PC-9 (cell line): ENCODE measurements around the gene PLEKHH2. TPM values are rescaled to one million over a fixed set of nuclear protein-coding genes. Genes with fewer than 3 reads are reported as not detected.

Experiments
- BruUV-seq: library from RNA; stranded (reverse); fragments of 400-500 nt; replicated peaks from 2 replicates; lab custom pipeline; 2021; lab: Mats Ljungman, UMichigan
- CTCF ChIA-PET: fragments of 300-600 bp; sonication (Branson Sonifier 250); formaldehyde crosslinking; loops from one replicate; lab custom pipeline; 2022; ENCODE audit warnings: antibody characterized with exemption; lab: Charles Lee
- POLR2A ChIA-PET: fragments of 300-600 bp; sonication (Branson Sonifier 250); formaldehyde crosslinking; loops from one replicate; lab custom pipeline; 2022; ENCODE audit warnings: antibody characterized with exemption; ENCODE audit not compliant: unreplicated experiment; lab: Charles Lee
- DNase-seq, 2 experiments: peaks; one replicate each; pipeline versions ENCODE4 v3.0.0 to v3.0.0-alpha.2; 2015 to 2022; ENCODE audit warnings: mixed read lengths in 1 of 2
- H2AFZ ChIP-seq: fragments of 200-600 bp; sonication (generic); 2 replicates; pipeline ENCODE4 v1.8.1; 2017; ENCODE audit warnings: antibody characterized with exemption
- H3F3A ChIP-seq: fragments of 200-600 bp; sonication (generic); 2 replicates; pipeline ENCODE4 v1.8.1; 2017; ENCODE audit warnings: antibody characterized with exemption, mild to moderate bottlenecking, low read depth; ENCODE audit not compliant: insufficient read depth
- H3K27ac ChIP-seq: fragments of 200-600 bp; sonication (generic); 2 replicates; pipeline ENCODE4 v1.6.1; 2016; ENCODE audit warnings: mixed run types
- H3K27me3 ChIP-seq: fragments of 200-600 bp; sonication (generic); 2 replicates; pipeline ENCODE4 v1.6.1; 2016; ENCODE audit warnings: low read depth, mixed run types; ENCODE audit not compliant: insufficient read depth
- H3K36me3 ChIP-seq: fragments of 200-600 bp; sonication (generic); 2 replicates; pipeline ENCODE4 v1.6.1; 2016; ENCODE audit warnings: low read depth, mixed run types
- H3K4me1 ChIP-seq: fragments of 200-600 bp; sonication (generic); replicated peaks from 2 replicates; pipeline ENCODE4 v1.6.1; 2016; ENCODE audit warnings: mixed run types; ENCODE audit not compliant: insufficient read depth
- H3K4me2 ChIP-seq: fragments of 200-600 bp; sonication (generic); 2 replicates; pipeline ENCODE4 v1.6.1; 2017; ENCODE audit warnings: mixed run types
- H3K4me3 ChIP-seq: fragments of 200-600 bp; sonication (generic); 2 replicates; pipeline ENCODE4 v1.6.1; 2016; ENCODE audit warnings: mixed run types
- H3K79me2 ChIP-seq: fragments of 200-600 bp; sonication (generic); 2 replicates; pipeline ENCODE4 v1.6.1; 2017; ENCODE audit warnings: low read depth, mixed run types
- H3K9me2 ChIP-seq: fragments of 200-600 bp; sonication (generic); 2 replicates; pipeline ENCODE4 v1.8.1; 2017; ENCODE audit warnings: mild to moderate bottlenecking; ENCODE audit not compliant: insufficient read depth
- H3K9me3 ChIP-seq: fragments of 200-600 bp; sonication (generic); 2 replicates; pipeline ENCODE4 v1.8.1; 2016; ENCODE audit warnings: low read depth; ENCODE audit not compliant: insufficient read depth
- H4K20me1 ChIP-seq: fragments of 200-600 bp; sonication (generic); 2 replicates; pipeline ENCODE4 v1.8.1; 2017; ENCODE audit not compliant: insufficient read depth
- CTCF ChIP-seq: fragments of 200-600 bp; sonication (generic); conservative IDR thresholded peaks from 2 replicates; pipeline ENCODE4 v1.6.1; 2017; ENCODE audit warnings: mixed run types, antibody characterized with exemption, mild to moderate bottlenecking, moderate library complexity
- EZH2 ChIP-seq: fragments of 200-600 bp; sonication (generic); IDR thresholded peaks from 2 replicates; pipeline ENCODE4 v1.8.0; 2017; ENCODE audit warnings: antibody characterized with exemption, low read depth
- intact Hi-C: fragments of 100-400 bp; cut with micrococcal nuclease; formaldehyde crosslinking; loops from one replicate; pipeline ENCODE4 v1.10.0; 2022; ENCODE audit not compliant: unreplicated experiment
- total RNA-seq: library from RNA; stranded (reverse); gene quantifications from 2 replicates; pipeline ENCODE4 v1.2.3, GENCODE V29; 2021

Gene PLEKHH2
- total RNA-seq, 1 experiment from 2014 or later, result 1.6 TPM

GRCh38 chr2:43792653-43793052 is 155.6 kb downstream of the PLEKHH2 start:
- ChIA-PET CTCF (no interaction called here), POLR2A (no interaction called here)
- Histone ChIP-seq H2AFZ (no peak overlapping the region), H3K27me3 (no peaks in the 10 kb centered on the region), H3K9me2 (no peaks in the 10 kb centered on the region), H3F3A (no peaks in the 10 kb centered on the region), H4K20me1 (no peaks in the 10 kb centered on the region), H3K79me2 (no peaks in the 10 kb centered on the region), H3K9me3 (no peaks in the 10 kb centered on the region), H3K4me1 (no peaks in the 10 kb centered on the region), H3K27ac (no peak overlapping the region), H3K4me3 (no peak overlapping the region), H3K4me2 (no peak overlapping the region), H3K36me3 (0 out of 2 replicates have a peak, but pooled peaks cover 3% of the 10 kb centered on the region)
- TF ChIP-seq EZH2 (no peak), CTCF (no peak)
- intact Hi-C loops, result loop anchor here (10.0 kb wide), 1 partner anchor 178 kb away; no protein-coding TSS in a partner anchor
- no peak for DNase-seq
- BruUV-seq, result no TSS peak

- Histone ChIP-seq H3K79me2 (no peaks in the 10 kb centered on the region), H3K9me2 (no peaks in the 10 kb centered on the region), H2AFZ (no peak overlapping the region), H3K36me3 (0 out of 2 replicates have a peak, but pooled peaks cover 3% of the 10 kb centered on the region), H3F3A (no peaks in the 10 kb centered on the region), H3K27me3 (no peaks in the 10 kb centered on the region), H3K9me3 (no peaks in the 10 kb centered on the region), H3K4me1 (no peaks in the 10 kb centered on the region), H3K27ac (no peak overlapping the region), H4K20me1 (no peaks in the 10 kb centered on the region), H3K4me3 (no peak overlapping the region), H3K4me2 (no peak overlapping the region)
- intact Hi-C loops, result loop anchor here (10.0 kb wide), 1 partner anchor 180 kb away; no protein-coding TSS in a partner anchor
- no TSS peak for BruUV-seq
- ChIA-PET CTCF (interaction anchor here (0.6 kb wide), 1 partner anchor 94 kb away, joined by 5 read pairs; no protein-coding TSS in a partner anchor), POLR2A (no interaction called here)
- TF ChIP-seq CTCF (no peak), EZH2 (no peak)
- no peak for DNase-seq
These were observed 157.9 kb downstream of the PLEKHH2 start for GRCh38 chr2:43794956-43795355.

GRCh38 chr2:43796206-43796605 is 159.1 kb downstream of the PLEKHH2 start:
- Histone ChIP-seq H3K4me1 (no peaks in the 10 kb centered on the region), H3K4me3 (no peak overlapping the region), H2AFZ (no peak overlapping the region), H3K27me3 (no peaks in the 10 kb centered on the region), H4K20me1 (no peaks in the 10 kb centered on the region), H3K36me3 (0 out of 2 replicates have a peak, but pooled peaks cover 3% of the 10 kb centered on the region), H3K4me2 (no peak overlapping the region), H3K9me3 (no peaks in the 10 kb centered on the region), H3K27ac (no peak overlapping the region), H3K9me2 (no peaks in the 10 kb centered on the region), H3K79me2 (no peaks in the 10 kb centered on the region), H3F3A (no peaks in the 10 kb centered on the region)
- TF ChIP-seq CTCF (no peak), EZH2 (no peak)
- ChIA-PET CTCF (no interaction called here), POLR2A (no interaction called here)
- intact Hi-C loops, result loop anchor here (10.0 kb wide), 1 partner anchor 181 kb away; no protein-coding TSS in a partner anchor
- BruUV-seq, result no TSS peak
- no peak for DNase-seq
